GM21367 (cell line): ENCODE measurements around the gene TNRC6B.
"Not testable (repeated sequence)": the region's sequence is repeated elsewhere in the genome, so short reads cannot be mapped to it uniquely, and the experiment has no call there.

Source experiments
- ATAC-seq: cut with Tn5 transposase; IDR thresholded peaks from one replicate; pipeline ENCODE4 v1.9.1; 2021; ENCODE audit not compliant: unreplicated experiment

Gene TNRC6B

GRCh38 chr22:40177738-40178416, at the start of gene TNRC6B:
Gene TNRC6B, plus strand, starts transcription at chr22:40177925. Its CDS starts 211 bp downstream, at chr22:40178136.
- ATAC-seq, result peak; percentile 80

DNA sequence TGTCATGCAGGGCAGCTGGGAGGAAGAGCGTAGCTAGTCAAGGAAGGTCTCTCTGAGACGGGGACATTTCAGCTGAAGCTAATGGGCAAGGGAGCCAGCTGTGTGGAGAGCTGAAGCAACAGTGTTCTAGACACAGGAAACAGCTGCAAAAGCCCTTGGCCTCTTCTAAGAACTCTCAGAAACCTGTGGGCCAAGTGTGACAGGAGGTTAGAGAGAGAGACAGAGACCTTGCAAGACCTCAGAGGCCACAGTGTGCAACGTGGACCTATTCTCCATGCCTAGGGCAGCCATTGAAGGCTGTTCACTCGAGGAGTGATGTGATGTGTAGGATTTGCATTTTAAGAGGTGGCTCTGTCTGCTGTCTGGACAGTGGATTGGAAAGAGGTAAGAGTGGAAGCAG, 48.7 kb upstream of the TNRC6B start:
- no peak for ATAC-seq

GRCh38 chr22:40137132-40137531, 40.6 kb upstream of the TNRC6B start:
- no peak for ATAC-seq

DNA sequence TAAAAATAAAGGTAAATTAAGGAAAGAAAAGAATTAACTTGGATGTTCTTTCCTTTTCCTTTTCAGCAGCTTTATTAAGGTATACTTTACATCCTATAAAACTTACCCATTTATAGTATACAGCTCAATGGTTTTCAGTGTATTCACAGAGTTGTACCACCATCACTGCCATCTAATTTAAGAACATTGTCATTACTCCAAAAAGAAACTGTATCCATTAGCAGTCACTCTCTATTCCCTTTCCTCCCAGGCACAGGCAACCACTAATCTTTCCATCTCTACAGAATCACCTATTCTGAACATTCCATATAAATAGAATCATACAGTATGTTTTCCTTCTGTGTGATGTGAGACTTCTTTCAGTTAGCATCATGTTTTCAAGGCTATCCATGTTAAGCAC, 38.9 kb upstream of the TNRC6B start:
- ATAC-seq, result no peak

GRCh38 chr22:40147388-40148176, 30.1 kb upstream of the TNRC6B start:
- ATAC-seq, result no peak

DNA sequence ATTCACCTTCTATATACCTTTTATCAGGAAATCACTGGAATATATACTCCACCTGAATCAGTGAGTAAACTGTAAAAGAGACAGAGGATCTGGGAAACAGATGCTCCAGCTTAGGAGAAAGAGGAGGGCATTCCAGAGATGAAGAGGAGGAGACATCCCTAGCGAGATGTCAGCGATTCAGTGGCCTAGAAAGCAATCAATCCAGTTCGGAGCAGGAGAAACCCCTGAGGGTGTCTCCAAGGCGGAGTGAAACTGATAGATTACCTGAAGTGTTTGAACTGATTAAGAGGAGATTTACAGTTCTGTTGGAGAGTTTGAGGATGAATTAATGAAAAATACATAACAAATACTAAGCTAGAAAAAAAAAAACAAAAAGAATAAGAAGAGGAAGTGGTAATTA, 24.5 kb upstream of the TNRC6B start:
- ATAC-seq, result no peak

DNA sequence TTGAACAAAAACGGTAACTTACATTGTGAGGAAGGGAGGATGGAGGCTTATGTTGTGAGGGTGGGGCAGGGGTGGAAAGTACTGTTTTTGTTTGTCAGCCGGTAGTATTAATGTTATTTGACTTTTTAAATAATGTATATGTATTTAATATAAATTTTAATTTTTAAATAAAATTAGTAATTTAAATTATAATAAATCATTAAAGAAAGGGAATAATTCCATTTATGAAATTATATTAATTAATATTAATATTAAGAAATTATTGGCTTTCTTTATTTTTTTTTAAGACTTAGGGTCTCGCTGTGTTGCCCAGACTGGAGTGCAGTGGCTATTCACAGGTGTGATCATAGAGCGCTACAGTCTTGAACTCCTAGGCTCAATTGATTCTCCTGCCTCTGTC, 24.0 kb upstream of the TNRC6B start:
- no peak for ATAC-seq

DNA sequence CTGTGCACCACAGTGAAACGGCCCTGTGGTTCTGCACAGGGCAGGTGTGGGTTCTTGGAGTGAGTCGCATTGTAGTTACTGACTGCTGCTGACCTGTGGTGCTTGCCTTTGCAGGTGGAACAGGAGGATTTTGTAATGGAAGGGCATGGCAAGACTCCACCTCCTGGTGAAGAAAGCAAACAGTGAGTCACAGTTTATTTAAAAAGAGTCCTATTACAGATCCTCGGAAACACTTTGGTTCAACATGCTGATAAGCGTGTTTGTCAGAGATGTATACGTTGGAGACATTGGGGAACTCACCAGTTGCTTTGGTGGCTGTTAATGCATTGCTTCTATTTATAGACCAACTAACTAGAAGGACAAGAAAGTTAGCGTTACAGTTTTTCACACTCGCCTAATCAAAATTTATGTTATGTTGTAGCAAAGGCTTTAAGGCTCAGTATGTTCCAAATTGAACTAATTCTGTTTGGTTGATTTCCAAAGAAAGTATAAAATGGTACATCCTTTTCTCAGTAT, 21.7 kb upstream of the TNRC6B start:
- no peak for ATAC-seq

- ATAC-seq, result not testable (repeated sequence)
Observed at GRCh38 chr22:40156682-40157081, 21.0 kb upstream of the TNRC6B start.

DNA sequence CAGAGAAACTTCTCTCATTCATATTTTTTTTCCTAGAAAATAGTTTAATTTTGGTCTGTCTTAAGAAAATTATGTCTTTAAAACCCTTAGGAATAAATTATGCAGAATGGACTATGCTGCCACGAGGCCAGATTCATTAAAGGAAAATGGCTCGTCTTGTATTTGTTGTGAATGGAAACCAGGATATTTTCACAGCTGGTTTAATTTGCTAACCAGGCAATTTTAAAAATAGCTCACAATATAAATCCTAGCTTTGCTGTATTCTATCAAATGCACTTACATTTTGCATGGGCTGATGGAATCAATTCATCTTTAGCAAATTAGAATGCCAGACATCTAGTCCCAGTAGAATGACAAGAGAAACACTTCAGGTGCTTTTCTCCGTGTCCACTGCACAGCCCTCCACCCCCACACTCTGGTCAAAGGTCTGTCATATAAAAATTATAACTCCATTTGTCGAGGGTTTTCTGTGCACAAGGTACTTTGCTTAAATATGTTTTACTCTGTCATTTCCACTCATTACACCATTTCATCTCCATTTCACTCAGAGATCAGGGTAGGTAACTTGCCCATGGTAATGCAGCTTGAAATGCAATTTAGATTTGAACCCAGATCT, 20.3 kb upstream of the TNRC6B start:
- ATAC-seq, result no peak

GRCh38 chr22:40161194-40161593, 16.5 kb upstream of the TNRC6B start:
- ATAC-seq, result no peak

DNA sequence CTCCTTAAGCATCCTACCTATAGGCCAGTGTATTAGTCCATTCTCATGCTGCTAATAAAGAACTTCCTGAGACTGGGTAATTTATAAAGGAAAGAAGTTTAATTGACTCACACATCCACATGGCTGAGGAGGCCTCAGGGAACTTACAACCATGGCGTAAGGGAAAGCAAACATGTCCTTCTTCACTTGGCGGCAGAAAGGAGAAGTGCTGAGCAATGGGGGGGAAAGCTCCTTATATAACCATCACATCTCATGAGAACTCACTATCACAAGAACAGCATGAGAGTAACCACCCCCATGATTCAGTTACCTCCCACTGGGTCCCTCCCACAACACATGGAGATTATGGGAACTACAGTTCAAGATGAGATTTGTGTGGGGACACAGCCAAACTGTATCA, 12.2 kb upstream of the TNRC6B start:
- not testable (repeated sequence) for ATAC-seq

DNA sequence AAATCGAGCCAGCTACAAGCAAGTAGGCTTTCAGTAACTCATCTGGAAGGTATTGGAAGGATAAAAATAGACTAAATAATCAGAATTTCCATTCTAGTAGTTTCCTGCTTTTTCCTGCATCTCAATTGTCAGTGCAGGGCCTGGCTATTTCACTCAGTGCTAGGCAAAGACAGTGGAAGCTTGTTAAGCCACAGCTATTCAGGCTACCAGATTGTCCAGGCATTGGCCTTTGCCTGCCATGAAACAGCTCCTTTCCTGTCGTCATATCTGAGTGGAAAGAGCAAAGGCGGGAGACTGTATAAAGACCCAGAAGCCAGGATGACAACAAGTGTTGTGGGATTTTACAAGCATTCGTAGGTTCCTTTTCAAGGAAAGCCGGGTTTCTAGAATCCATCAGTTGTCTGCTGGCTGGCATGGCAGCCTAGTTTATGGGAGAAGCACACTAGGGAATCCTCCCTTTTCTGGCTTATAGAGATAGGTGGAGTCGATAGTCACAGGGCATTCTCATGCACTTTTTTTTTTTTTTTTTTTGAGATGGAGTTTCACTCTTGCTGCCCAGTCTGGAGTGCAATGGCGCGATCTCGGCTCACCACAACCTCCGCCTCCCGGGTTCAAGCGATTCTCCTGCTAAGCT, 2.0 kb upstream of the TNRC6B start:
- ATAC-seq, result no peak

DNA sequence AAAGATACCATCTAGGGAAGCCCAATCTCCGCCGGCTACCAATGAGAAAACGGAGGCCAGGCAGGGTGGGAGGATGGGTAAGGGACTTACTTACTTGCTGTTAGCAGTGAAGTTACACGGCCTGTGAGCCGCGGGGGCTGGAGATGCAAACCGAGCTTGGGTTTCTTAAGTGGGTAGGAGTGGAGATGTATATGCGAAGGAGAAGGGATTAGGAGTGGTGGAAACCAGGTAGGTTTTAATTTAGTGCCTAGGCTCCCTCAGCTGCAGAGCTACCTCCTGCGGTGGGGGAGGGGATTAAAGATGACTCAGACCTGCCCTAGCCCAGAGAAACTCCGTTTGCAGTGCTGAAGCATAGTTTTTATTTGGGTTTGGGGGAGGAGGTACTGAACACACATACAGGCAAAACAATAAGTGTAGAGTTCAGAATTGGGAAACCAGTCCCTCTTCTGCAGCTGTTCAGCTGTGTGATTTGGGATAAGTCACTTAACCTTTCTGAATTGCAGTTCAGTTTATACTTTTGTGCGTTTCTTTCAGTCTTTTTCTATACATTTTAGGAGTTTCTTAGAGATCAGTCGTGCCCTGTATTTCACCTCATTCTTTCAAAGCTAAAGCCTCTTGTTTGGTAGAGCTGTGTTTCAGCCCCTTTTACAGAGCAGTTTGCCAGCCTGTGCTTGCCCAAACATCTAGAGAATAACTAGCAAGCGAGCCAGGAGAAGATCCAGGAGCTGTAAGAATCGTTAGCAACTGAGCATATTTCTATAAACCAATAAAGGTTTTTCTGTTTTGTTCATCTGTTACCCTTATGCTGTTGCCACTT, 596 bp upstream of the TNRC6B start:
- ATAC-seq, result no peak

GRCh38 chr22:40178417-40179409, 988 bp downstream of the TNRC6B start:
- no peak for ATAC-seq

DNA sequence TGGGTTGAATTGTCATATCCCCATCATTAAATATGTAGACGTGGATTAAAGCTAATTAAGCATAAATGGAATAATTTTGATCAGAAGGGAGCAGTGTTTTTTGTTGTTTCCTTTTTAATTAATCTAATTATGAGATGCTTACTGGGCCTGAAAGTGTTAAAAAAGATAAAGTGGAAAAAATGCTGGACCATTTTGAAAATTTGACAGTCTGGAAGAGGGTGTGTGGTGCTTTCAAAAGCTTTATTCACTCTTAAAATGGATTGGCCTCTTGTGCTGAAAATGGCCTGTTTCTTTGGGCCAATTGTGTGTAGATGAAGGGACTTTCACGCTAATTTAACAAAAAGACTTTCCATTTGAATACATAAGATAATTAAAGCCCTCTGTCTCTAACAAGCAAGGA, 1.8 kb downstream of the TNRC6B start:
- ATAC-seq, result no peak

DNA sequence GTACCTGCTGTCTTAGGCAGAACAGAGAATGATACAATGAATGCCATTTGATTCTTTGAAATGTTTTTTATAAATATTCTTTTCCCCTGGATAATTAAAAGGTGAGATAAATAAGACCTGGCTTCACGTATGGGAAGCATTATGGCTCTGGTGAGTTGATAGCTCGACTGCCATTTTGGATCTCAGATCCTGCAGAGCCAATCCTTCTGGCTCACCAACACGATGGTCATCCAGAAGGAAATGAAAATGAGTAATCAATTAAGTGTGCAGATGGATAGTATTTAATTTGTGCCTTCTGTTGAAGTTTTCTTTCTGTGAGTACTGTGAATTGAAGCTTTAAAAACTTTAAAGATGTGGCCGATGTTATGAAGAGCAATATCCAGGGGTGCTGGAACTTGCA, 2.7 kb downstream of the TNRC6B start:
- ATAC-seq, result no peak

DNA sequence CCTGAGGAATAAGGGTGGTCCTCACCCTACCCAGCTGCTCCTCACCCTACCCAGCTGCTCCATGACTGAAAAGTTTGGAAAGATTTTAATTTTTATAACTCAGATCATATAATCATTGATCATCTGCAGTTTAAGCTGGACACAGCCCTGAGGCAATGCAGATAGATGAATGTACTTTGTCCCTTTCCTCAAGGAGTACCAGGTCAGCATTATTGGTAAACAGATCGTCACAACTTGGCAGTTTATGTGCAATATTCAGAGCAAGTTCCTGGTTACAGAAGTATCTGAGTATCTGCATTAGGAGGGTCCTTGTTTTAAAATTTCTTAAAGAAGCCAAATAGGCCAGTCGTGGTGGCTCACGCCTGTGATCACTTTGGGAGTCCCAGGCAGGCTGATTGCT, 3.6 kb downstream of the TNRC6B start:
- ATAC-seq, result no peak

GRCh38 chr22:40182231-40182835, 4.6 kb downstream of the TNRC6B start:
- no peak for ATAC-seq
